Pulmonary artery endothelial cell (primary cell): ENCODE measurements around the gene ETV2. TPM values are rescaled to one million over a fixed set of nuclear protein-coding genes. Genes with fewer than 3 reads are reported as not detected.
"Not testable (repeated sequence)": the region's sequence is repeated elsewhere in the genome, so short reads cannot be mapped to it uniquely, and the experiment has no call there.

Source experiments
- DNase-seq: peaks from one replicate; pipeline ENCODE4 v3.0.0-alpha.2; 2011; ENCODE audit warnings: low read depth, low spot score
- total RNA-seq: library from RNA; depleted of rRNA; stranded (reverse); fragments of >200 nt; gene quantifications from 2 replicates; pipeline ENCODE4 v1.2.3, GENCODE V29; 2014

The ETV2 gene
- total RNA-seq, 1 donor from 2014 or later: 0.46 TPM

DNA sequence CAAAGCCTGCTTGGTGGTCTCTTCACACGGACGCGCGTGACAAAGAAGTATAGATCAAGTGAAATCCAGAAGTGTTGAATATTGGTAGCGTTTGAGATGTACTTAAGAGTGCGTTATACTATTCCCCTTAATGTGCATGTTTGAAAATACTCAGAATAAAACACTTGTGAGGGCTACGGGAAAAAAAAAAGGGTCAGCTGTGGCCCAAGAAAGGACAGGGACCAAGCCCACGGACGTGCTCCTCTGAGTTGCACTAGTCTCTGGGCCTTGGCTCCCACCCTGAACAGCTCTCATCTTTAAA, 13.3 kb upstream of the ETV2 start:
- no peak for DNase-seq

DNA sequence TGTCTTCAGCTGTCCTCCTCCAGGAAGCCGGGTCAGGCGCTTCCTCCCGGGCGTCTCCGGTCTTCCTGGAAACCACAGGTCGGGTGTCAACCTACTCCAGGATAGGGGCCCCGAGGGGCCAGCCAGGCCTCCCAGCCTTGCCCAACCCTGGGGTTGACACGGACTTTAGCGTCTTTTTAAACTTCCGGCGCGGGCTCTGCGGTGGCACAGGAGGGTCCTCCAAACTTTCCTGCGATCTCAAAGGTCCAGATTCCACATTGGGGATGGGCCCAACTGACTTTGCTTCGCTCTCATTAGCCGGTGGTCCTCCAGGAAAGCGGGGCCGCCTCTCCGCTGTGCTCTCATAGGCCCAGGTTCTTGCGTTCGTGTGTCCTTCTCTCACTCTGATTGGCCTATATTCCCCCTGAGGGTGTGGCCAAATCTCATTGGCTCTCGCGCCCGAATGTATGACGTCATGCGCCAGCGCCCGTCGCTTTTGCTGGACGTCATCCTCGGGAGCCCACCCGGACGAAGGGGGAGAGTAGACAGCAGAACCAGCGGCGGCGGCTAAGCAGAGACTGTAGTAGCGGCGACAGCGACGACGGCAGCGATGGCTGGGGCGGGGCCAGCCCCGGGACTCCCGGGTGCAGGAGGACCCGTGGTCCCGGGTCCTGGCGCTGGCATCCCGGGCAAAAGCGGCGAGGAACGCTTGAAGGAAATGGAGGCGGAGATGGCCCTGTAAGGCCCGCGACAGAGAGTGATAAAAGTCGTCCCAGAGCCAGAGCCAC, 12.8 kb upstream of the ETV2 start, which contains the start of gene RBM42:
Gene RBM42, plus strand, starts transcription at position 472 of the 767 bp plus-strand sequence. Its CDS starts 118 bp downstream, at position 590.
- DNase-seq: peak; percentile 95

DNA sequence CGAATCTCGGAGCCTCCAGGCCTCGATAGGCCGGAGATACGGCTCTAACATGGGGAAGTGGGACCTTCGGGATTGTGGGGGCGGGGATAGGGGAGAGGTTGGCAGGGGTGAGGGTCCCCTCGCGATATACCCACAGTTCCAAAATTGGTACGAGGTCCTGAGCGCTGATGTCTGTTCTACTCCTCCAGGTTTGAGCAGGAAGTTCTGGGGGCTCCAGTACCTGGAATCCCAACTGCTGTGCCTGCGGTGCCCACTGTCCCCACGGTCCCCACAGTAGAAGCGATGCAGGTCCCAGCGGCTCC, 12.3 kb upstream of the ETV2 start:
- DNase-seq: no peak

DNA sequence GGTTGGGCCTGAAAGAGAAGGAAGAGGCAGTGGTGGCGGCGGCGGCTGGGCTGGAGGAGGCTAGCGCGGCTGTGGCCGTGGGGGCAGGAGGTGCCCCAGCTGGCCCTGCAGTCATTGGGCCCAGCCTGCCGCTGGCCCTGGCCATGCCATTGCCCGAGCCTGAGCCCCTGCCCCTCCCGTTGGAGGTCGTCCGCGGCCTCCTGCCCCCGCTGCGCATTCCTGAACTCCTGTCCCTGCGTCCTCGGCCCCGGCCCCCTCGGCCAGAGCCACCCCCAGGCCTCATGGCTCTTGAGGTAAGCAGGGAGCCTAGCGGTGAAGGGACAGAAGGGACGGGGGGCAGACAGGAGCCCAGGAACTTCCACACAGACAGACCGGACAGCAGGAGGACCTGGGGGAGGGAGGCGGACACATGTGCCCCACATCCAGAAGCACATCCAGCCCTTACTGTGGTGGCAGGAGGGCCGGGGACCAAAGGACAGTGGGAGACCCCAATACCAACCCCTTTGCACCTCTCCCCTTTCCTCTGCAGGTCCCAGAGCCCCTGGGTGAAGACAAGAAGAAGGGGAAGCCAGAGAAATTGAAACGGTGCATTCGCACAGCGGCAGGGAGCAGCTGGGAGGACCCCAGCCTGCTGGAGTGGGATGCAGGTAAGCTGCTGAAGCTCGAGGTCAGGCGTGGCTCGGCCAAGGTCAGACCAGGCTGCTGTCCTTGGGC, 7.7 kb upstream of the ETV2 start:
- DNase-seq: no peak

DNA sequence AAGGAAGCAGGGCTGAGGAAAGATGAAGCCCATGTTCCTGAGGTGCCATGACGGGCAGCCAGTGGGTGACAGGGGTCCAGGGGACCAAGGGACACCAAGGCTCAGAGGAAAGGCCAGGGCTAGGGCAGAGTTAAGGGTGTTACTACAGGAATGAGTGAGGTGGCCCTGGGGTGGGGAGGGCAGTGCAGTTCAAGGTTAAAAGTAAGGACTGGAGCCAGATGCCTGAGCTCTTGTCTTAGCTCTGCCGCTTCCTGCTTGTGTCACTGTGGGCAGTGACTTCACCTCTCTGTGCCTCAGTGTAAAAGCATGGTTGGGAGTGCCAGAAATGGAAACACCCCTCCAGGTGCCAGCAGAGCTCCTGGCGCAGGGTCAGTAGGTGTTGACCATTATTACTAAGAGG, 4.9 kb upstream of the ETV2 start:
- no peak for DNase-seq

DNA sequence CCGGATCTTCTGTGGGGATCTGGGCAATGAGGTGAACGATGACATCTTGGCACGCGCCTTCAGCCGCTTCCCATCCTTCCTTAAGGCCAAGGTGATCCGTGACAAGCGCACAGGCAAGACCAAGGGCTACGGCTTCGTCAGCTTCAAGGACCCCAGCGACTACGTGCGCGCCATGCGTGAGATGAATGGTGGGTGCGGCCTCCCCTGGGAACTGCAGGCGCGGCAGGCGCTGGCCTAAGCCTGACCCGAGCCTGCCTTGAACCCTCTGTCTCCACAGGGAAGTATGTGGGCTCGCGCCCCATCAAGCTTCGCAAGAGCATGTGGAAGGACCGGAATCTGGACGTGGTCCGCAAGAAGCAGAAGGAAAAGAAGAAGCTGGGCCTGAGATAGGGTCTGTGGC, 4.4 kb upstream of the ETV2 start:
- DNase-seq: no peak

DNA sequence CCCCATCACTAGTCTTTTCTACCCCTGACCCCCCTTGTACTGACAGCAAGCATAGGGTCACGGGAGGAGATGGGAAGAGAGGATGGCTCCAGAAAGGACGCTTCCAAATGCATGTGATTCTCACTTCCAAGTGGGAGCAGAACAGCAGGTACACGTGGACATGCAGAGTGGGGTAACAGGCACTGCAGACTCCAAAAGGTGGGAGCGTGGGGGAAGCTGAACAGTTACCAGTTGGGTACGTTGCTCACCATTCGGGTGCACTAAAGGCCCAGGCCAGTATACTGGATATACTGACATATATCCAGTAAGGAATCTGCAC, 2.3 kb upstream of the ETV2 start:
- no peak for DNase-seq

DNA sequence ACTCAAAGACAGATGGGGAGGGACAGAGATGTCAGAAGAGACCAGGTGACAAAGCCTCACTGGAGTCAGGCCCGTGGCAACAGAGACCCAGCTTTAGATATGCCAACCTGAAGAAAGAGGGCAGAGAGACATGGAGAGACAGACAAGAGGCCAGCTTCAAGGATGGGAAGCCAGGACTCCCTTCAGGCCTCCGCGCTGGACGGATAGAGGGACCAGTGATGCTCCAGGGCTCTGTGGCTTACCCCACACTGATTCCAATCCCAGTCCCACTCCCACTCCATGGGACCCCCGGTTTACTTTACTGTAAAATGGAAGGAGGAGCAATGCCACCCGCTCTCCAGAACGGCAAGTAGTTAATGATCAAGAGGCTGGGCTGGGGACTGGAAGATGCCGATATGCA, 1.7 kb upstream of the ETV2 start:
- DNase-seq: no peak

DNA sequence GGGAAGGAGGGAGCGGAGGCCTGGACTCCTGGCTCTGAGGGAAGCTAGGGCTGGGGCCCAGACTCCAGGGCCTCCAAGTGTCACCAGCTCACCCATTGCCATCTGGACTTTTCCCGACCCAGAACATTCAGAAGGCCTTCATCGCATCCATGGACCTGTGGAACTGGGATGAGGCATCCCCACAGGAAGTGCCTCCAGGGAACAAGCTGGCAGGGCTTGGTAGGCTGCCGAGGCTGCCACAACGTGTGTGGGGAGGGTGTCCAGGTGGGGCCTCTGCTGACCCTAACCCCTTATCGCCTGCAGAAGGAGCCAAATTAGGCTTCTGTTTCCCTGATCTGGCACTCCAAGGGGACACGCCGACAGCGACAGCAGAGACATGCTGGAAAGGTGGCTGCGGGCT, 767 bp downstream of the ETV2 start:
- no peak for DNase-seq

DNA sequence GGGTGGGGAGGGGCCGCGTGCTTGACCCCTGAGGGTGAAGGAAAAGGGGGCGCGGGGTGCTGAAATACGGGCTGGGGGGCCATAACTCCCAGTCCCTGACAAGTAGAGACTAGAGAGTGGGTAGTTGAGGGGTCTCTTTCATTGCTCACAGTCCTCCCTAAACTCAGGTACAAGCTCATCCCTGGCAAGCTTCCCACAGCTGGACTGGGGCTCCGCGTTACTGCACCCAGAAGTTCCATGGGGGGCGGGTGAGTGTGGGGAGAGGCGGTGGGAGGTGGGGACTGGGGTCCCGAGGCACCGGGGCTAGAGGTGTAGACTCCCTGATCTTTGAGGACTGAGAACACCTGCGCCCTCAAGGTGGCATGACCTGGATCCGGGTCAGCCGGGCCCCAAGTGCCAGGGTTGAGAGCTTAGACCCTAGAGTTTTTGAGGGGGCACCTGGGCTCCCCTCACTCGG, 1.3 kb downstream of the ETV2 start:
- DNase-seq: no peak

DNA sequence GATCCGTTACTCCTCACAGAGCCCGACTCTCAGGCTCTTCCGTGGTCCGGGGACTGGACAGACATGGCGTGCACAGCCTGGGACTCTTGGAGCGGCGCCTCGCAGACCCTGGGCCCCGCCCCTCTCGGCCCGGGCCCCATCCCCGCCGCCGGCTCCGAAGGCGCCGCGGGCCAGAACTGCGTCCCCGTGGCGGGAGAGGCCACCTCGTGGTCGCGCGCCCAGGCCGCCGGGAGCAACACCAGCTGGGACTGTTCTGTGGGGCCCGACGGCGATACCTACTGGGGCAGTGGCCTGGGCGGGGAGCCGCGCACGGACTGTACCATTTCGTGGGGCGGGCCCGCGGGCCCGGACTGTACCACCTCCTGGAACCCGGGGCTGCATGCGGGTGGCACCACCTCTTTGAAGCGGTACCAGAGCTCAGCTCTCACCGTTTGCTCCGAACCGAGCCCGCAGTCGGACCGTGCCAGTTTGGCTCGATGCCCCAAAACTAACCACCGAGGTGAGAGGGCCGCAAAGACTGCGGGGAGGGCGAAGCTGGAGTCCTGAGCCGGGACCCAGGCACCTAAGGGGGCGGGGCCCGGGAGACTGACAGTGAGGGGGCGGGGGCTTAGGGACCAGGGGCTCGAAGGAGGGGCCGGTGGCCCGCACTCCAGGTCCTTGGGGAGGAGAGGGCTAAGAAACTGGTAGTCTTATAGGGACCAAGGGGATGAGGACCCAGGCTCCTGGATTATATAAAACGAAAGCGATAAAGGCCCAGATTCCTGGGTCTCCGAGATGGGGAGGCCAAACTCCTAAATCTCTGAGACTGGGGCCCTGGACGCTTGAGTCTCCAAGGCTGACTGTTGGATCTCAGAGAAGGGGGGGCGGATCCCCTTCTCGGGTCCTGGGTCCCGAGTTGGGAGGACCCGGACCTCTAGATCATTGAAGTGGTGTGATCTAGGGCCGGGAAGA, 2.0 kb downstream of the ETV2 start:
- no peak for DNase-seq

DNA sequence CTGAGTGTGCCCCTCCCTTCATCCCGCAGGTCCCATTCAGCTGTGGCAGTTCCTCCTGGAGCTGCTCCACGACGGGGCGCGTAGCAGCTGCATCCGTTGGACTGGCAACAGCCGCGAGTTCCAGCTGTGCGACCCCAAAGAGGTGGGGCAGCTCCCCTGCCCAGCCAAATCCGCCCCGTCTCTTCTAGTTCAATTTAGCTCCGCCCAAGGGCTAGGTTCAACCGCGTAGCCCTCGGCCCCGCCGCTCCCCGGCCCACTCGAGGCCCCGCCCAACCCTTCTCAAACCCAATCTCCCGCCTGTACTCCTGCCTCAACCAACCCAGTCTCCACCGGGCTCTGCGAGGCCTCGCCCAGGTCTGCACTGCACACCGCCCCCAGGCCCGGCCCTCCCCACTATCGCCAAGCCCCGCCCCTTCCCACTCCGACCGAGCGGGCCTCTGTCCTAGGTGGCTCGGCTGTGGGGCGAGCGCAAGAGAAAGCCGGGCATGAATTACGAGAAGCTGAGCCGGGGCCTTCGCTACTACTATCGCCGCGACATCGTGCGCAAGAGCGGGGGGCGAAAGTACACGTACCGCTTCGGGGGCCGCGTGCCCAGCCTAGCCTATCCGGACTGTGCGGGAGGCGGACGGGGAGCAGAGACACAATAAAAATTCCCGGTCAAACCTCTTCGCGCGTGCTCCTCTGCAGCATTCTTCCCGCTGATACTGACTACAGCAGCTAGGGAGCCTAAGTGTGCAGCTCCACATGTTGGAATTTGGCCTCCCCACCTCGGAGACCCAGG, 2.9 kb downstream of the ETV2 start:
- peak; percentile 74 for DNase-seq

DNA sequence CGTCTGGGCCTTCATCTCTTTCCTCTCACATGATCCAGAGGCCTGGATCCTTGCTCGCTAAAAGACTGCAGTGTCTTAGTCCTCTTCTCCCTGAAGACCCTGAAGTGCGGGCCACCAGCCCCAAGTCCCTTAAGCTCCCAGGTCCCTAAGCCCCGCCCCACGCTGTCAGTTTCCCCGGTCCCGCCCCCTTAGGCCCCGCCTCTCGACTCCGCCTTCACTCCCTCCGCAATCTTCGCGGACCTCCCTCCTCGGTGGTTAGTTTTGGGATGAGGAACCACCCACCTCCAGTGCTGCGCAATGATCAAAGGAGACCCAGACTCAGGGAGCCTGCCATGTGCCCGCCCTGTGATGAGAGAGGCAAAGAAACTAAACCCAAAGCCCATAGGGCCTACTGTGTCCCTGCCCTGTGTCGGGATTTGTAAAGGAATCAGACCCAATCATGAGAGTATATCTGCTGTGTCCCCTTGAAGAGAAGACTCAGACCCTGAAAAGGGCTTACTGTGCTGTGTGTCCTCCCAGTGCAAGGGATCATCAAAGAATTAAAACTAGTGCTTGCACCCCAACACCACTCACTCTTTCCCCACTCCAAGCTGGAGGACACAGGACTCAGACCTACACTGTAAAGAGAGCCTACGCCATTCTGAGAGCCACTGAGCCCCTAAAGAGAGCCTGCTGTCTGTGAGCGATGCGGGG, 3.6 kb downstream of the ETV2 start:
- DNase-seq: no peak

DNA sequence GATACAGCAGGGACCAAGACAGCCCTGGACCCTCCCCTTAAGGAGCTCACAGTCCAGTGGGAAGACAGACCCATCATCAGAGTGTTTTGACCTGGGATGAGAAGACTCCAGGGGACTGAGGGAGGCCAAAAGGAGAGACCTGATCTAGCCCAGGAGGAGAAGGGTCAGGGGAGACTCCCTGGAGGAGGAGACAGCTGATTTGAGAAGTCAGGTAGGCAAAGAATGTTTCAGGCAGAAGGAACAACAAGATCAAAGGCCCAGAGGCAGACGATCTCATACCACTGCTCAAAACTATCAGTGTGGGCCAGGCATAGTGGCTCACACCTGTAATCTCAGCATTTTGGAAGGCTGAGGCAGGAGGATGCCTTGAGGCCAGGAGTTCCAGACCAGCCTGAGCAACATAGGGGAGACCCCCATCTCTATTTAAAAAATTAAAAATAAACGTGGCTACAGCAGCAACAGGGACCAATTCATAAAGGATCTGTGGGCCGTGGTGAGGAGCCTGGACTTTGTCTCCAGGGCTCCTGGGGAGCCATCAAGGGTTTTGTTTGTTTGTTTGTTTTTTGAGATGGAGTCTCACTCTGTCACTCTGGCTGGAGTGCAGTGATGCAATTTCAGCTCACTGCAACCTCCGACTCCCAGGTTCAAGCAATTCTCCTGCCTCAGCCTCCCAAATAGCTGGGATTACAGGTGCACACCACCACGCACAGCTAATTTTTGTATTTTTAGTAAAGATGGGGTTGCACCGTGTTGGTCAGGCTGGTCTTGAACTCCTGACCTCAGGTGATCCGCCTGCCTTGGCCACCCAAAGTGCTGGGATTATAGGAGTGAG, 4.4 kb downstream of the ETV2 start:
- DNase-seq: no peak

DNA sequence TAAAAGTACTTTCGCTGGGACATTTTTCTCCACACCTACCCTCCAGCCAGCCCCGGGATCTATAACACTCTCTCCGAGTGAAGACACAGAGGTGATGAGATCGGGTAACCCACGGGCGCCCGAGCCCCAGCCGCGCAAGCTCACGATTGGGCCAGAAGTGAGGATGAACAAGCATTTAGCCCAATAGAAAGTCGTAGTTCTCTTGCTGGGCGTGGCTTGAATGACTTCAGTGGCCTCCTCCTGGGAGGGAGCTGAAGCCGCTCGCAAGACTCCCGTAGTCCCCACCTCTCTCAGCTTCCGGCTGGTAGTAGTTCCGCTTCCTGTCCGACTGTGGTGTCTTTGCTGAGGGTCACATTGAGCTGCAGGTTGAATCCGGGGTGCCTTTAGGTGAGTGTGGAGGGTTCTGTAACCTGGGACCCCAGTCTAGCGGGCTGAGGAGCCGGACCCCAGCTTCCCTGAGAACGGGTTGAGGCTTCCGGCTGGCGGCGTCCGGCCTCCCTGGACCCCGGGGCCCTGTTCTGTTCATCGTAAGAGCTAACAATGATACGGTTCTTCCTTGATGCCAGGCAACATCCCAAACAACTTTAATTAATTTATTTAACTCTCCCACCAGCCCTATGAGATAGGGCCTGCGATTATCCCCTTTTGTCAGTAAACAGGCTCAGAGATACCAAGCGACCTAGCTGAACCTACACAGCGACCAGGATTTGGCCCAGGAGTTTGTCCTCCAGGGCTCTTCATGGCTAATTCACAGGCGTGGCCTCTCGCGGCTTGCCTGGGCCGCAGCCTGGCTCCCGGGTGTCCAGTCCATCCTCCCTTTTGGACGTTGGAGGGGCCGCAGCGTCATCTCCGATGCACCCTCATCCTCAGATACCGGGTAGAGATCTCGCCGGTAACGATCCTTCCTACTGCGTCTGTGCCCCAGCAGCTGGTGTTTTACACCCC, 6.7 kb downstream of the ETV2 start, which contains the start of gene COX6B1:
Gene COX6B1, plus strand, starts transcription at position 307 of the 945 bp plus-strand sequence. CDS start 2,921 bp downstream, outside the sequence.
- DNase-seq: peak; percentile 88

DNA sequence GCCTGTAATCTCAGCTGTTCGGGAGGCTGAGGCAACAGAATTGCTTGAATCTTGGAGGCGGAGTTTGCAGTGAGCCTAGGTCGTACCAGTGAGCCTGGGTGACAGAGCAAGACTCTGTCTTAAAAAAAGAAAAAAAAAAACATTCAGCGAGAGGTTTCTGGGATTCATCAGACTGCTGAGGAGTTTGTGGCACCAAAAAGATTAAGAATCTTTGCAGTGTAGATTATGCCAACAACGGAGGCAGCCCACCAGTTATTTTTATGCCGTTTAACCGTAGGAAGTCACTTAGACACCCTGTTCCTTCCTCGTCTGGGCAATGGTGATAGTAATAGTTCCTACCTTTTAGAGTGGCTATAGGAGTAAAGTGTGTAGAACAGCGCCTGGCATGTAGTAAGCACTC, 9.0 kb downstream of the ETV2 start:
- DNase-seq: no peak

DNA sequence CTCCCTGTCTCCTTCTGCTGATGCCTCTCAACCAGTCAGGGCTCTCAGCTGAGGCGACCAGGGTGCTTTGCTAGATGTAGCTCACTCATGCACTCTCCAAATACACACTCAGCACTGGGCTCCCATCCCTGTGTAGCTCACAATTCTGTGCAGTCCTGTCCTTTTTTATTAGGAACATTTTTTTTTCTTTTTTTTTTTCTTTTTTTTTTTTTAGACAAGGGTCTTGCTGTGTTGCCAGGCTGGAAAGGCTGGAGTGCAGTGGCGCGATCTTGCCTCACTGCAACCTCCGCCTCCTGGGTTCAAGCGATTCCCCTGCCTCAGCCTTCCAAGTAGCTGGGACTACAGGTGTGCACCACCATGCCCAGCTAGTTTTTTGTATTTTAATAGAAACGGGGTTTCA, 13.3 kb downstream of the ETV2 start:
- DNase-seq: not testable (repeated sequence)

DNA sequence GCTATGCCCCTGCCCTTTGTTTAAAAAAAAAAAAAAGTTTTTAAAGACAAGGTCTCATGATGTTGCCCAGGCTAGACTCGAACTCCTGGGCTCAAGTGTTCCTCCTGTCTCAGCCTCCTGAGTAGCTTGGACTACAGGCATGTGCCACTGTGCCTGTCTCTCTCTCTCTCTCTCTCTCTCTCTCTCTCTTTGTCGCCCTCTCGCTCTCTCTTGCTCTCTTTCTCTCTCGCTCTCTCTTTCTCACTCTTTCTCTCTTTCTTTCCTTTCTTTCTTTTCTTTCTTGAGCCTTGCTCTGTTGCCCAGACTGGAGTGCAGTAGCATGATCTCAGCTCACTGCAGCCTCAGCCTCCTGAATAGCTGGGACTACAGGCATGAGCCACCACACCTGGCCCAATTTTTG, 14.1 kb downstream of the ETV2 start:
- no peak for DNase-seq

DNA sequence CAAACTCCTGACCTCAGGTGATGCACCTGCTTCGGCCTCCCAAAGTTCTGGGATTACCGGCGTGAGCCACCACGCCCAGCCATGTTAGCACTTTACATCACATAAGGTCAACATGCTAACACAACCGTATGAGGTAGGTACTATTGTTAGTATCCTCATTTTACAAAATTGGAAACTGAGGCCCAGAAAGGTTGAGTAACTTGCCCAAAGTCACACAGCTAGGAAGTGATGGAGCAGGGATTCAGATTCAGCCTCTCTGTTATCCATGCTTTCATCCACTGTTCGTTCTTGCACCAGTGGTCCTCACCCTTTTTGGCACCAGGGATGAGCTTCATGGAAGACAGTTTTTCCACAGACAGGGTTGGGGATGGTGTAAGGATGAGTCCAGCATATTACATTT, 15.2 kb downstream of the ETV2 start:
- DNase-seq: no peak
